Islet of Langerhans (tissue), 1 donor: ENCODE data around the gene IFI35.
"Not testable (repeated sequence)": the region's sequence is repeated elsewhere in the genome, so short reads cannot be mapped to it uniquely, and the experiment has no call there.

Experiments used
- FAIRE-seq: peaks from one replicate; lab custom pipeline; 2011; peaks lifted over from hg19 to GRCh38; lab: Jason Lieb, UNC

The IFI35 gene

GRCh38 chr17:43024407-43025289 lies 18.1 kb downstream of the IFI35 start, which contains the start of gene RND2:
TSS of gene RND2 (plus strand) at chr17:43025231. CDS start at chr17:43025348, 117 bp downstream.
- peak; percentile 91 for FAIRE-seq

GRCh38 chr17:43025290-43025657 lies 18.7 kb downstream of the IFI35 start:
- no peak for FAIRE-seq

GRCh38 chr17:43025766-43026537 lies 19.4 kb downstream of the IFI35 start:
- no peak for FAIRE-seq

- FAIRE-seq = no peak
These were observed 20.0 kb downstream of the IFI35 start for GRCh38 chr17:43026595-43026994.

- FAIRE-seq = no peak
These were observed 20.8 kb downstream of the IFI35 start for GRCh38 chr17:43027091-43028032.

GRCh38 chr17:43028221-43028861 lies 21.8 kb downstream of the IFI35 start:
- FAIRE-seq = no peak

GRCh38 chr17:43030137-43030767 lies 23.7 kb downstream of the IFI35 start:
- no peak for FAIRE-seq

- FAIRE-seq = no peak
These were observed 25.1 kb downstream of the IFI35 start for GRCh38 chr17:43031666-43032065.

- FAIRE-seq = no peak
These were observed 27.6 kb downstream of the IFI35 start for GRCh38 chr17:43033948-43034881.

GRCh38 chr17:43034894-43035293 lies 28.3 kb downstream of the IFI35 start:
- FAIRE-seq = no peak

GRCh38 chr17:43039646-43040045 lies 33.1 kb downstream of the IFI35 start:
- no peak for FAIRE-seq

- FAIRE-seq = no peak
These were observed 34.1 kb downstream of the IFI35 start for GRCh38 chr17:43040655-43041054.

- no peak for FAIRE-seq
These were observed 35.5 kb downstream of the IFI35 start for GRCh38 chr17:43042025-43042628.

- no peak for FAIRE-seq
These were observed 36.7 kb downstream of the IFI35 start for GRCh38 chr17:43043307-43043706.

- no peak for FAIRE-seq
These were observed 37.4 kb downstream of the IFI35 start for GRCh38 chr17:43044024-43044423.

- FAIRE-seq = no peak
These were observed 45.4 kb downstream of the IFI35 start for GRCh38 chr17:43051969-43052368.

- FAIRE-seq = not testable (repeated sequence)
These were observed 46.4 kb downstream of the IFI35 start for GRCh38 chr17:43053008-43053407.

- no peak for FAIRE-seq
These were observed 49.5 kb downstream of the IFI35 start for GRCh38 chr17:43056051-43056450.

GRCh38 chr17:43062984-43063638 lies 56.5 kb downstream of the IFI35 start:
- no peak for FAIRE-seq
